ENCODE results near the gene AUTS2.

DNA sequence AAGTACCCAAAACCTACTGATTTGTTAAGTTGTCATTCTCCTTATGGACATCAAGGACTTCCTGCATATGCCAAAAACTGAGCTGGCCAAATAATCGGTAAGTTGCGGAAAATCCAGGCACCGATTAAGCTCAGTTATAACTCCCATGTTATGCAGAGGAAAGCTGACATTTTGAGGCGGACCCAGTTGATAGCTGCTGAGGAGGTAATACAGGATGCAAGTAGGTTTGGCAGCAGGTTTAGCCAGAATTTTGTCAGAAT lies 808.6 kb downstream of the AUTS2 start:
- TF ChIP-seq CTCF (IDR thresholded peaks at IDR 0.05; ENCODE audit: insufficient read depth, low read length, poor library complexity, severe bottlenecking), result no peak
- no peak for TF ChIP-seq EZH2phosphoT487 (conservative IDR thresholded peaks at IDR 0.05; ENCODE audit: low read length)

Measured in SU-DHL-6 (cell line).